ENCODE data around the gene LDLRAD1. TPM values are rescaled to one million over a fixed set of nuclear protein-coding genes. Genes with fewer than 3 reads are reported as not detected.
A peak's percentile ranks its signal among the peaks of the same experiment; 100 is the strongest.
"Not testable (repeated sequence)": the region's sequence is repeated elsewhere in the genome, so short reads cannot be mapped to it uniquely, and the experiment has no call there.

The LDLRAD1 gene
- total and polyA plus RNA-seq, 4 donors, result 8.0 to 30.1 (median 26.8) TPM

DNA sequence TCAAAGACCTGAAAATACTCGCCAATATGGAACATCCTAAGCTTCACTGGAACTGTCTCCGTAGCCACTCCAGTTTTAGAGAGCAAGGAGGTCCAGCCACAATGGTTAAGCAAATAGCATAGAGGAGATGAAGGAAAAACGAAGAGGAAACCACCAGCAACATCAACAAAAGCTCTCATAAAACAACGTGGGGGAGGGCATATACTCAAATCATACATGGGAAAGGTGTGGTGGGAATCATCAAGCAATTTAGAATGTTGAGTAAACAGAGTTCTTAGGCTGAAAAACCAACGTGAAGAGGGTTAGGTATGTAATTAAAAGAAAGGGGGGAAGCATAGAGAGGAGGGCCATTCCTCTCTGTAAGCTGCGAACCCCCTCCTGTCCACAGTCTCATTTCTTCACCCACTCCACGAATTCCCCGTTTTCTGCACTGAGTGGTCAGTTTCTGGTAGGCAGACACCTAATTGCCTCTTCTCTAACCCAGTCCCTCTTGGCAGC is 34.0 kb upstream of the LDLRAD1 start:
- TF ChIP-seq, protein P1, sequence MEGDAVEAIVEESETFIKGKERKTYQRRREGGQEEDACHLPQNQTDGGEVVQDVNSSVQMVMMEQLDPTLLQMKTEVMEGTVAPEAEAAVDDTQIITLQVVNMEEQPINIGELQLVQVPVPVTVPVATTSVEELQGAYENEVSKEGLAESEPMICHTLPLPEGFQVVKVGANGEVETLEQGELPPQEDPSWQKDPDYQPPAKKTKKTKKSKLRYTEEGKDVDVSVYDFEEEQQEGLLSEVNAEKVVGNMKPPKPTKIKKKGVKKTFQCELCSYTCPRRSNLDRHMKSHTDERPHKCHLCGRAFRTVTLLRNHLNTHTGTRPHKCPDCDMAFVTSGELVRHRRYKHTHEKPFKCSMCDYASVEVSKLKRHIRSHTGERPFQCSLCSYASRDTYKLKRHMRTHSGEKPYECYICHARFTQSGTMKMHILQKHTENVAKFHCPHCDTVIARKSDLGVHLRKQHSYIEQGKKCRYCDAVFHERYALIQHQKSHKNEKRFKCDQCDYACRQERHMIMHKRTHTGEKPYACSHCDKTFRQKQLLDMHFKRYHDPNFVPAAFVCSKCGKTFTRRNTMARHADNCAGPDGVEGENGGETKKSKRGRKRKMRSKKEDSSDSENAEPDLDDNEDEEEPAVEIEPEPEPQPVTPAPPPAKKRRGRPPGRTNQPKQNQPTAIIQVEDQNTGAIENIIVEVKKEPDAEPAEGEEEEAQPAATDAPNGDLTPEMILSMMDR (IDR thresholded peaks at IDR 0.05; ENCODE audit: control extremely low read depth, extremely low read depth), result no peak
- peaks cover 0 to 8% (median 0%) of the 10 kb centered on the region in 4 donors for H3K36me3 ChIP-seq (ENCODE audit: control insufficient read depth in 4 of 4, insufficient read depth in 4 of 4, low read length in 4 of 4)
- H3K9me3 ChIP-seq (ENCODE audit: control insufficient read depth in 4 of 4, insufficient read depth in 3 of 4, low read length in 3 of 4), result no peaks in the 10 kb centered on the region
- H3K27me3 ChIP-seq (ENCODE audit: control insufficient read depth in 3 of 3, insufficient read depth in 3 of 3, low read length in 2 of 3), result no peaks in the 10 kb centered on the region
- peak overlapping the region; percentile 91 to 97 for H3K27ac ChIP-seq (ENCODE audit: low read depth in 1 of 2, low read length in 1 of 2)
- H3K9ac ChIP-seq (ENCODE audit: insufficient read depth in 1 of 2, low read length in 2 of 2), result peak overlapping the region; percentile 92 to 95
- DNase-seq (no peak), ATAC-seq (ENCODE audit: insufficient read depth, low FRiP score) (no peak)
- 3 to 4% methylated on average over 8 of the region's 8 CpGs for WGBS, 2 donors
- peaks cover 3 to 21% (median 14%) of the 10 kb centered on the region in 5 donors for H3K4me1 ChIP-seq (ENCODE audit: control insufficient read depth in 5 of 5, insufficient read depth in 5 of 5, low read length in 5 of 5)
- peak overlapping the region; percentile 89 for H3K4me3 ChIP-seq

DNA sequence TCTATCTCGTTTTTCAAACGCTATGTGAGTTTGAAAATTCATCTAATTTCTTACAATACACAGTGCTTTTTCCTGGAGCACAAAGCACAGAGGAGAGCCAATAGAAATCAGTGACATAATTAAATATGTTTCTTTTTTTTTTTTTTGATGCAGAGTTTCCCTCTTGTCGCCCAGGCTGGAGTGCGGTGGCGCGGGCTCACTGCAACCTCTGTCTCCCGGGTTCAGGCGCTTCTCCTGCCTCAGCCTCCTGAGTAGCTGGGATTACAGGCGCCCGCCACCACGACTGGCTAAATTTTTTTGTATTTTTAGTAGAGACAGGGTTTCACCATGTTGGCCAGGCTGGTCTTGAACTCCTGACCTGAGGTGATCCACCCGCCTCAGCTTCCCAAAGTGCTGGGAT is 32.4 kb upstream of the LDLRAD1 start:
- not testable (repeated sequence) for H3K27ac ChIP-seq (ENCODE audit: low read depth in 1 of 2, low read length in 1 of 2); ATAC-seq (ENCODE audit: insufficient read depth, low FRiP score); H3K36me3 ChIP-seq (ENCODE audit: control insufficient read depth in 4 of 4, insufficient read depth in 4 of 4, low read length in 4 of 4); DNase-seq; H3K4me3 ChIP-seq; H3K9me3 ChIP-seq (ENCODE audit: control insufficient read depth in 4 of 4, insufficient read depth in 3 of 4, low read length in 3 of 4); H3K9ac ChIP-seq (ENCODE audit: insufficient read depth in 1 of 2, low read length in 2 of 2); H3K27me3 ChIP-seq (ENCODE audit: control insufficient read depth in 3 of 3, insufficient read depth in 3 of 3, low read length in 2 of 3)
- 97 to 98% methylated on average over 12 of the region's 12 CpGs for WGBS, 2 donors
- peaks cover 3 to 23% (median 14%) of the 10 kb centered on the region in 5 donors for H3K4me1 ChIP-seq (ENCODE audit: control insufficient read depth in 5 of 5, insufficient read depth in 5 of 5, low read length in 5 of 5)

GRCh38 chr1:54047384-54048305 is 29.7 kb upstream of the LDLRAD1 start:
- TF ChIP-seq, protein P1 (IDR thresholded peaks at IDR 0.05; ENCODE audit: control extremely low read depth, extremely low read depth), result no peak
- WGBS, 2 donors, result 66 to 73% methylated on average over 5 of the region's 5 CpGs
- Histone ChIP-seq H3K27me3 (ENCODE audit: control insufficient read depth in 3 of 3, insufficient read depth in 3 of 3, low read length in 2 of 3) (no peaks in the 10 kb centered on the region), H3K36me3 (ENCODE audit: control insufficient read depth in 4 of 4, insufficient read depth in 4 of 4, low read length in 4 of 4) (peaks cover 0 to 6% (median 5%) of the 10 kb centered on the region in 4 donors), H3K4me3 (no peak overlapping the region), H3K9me3 (ENCODE audit: control insufficient read depth in 4 of 4, insufficient read depth in 3 of 4, low read length in 3 of 4) (no peaks in the 10 kb centered on the region), H3K4me1 (ENCODE audit: control insufficient read depth in 5 of 5, insufficient read depth in 5 of 5, low read length in 5 of 5) (peaks cover 3 to 15% (median 6%) of the 10 kb centered on the region in 5 donors), H3K9ac (ENCODE audit: insufficient read depth in 1 of 2, low read length in 2 of 2) (no peak overlapping the region), H3K27ac (ENCODE audit: low read depth in 1 of 2, low read length in 1 of 2) (no peak overlapping the region)
- DNase-seq (no peak), ATAC-seq (ENCODE audit: insufficient read depth, low FRiP score) (no peak)

GRCh38 chr1:54046671-54047383 is 28.8 kb upstream of the LDLRAD1 start:
- Histone ChIP-seq H3K9ac (ENCODE audit: insufficient read depth in 1 of 2, low read length in 2 of 2) (no peak overlapping the region), H3K9me3 (ENCODE audit: control insufficient read depth in 4 of 4, insufficient read depth in 3 of 4, low read length in 3 of 4) (no peaks in the 10 kb centered on the region), H3K27me3 (ENCODE audit: control insufficient read depth in 3 of 3, insufficient read depth in 3 of 3, low read length in 2 of 3) (no peaks in the 10 kb centered on the region), H3K27ac (ENCODE audit: low read depth in 1 of 2, low read length in 1 of 2) (no peak overlapping the region), H3K4me3 (no peak overlapping the region), H3K4me1 (ENCODE audit: control insufficient read depth in 5 of 5, insufficient read depth in 5 of 5, low read length in 5 of 5) (peaks cover 3 to 13% (median 6%) of the 10 kb centered on the region in 5 donors), H3K36me3 (ENCODE audit: control insufficient read depth in 4 of 4, insufficient read depth in 4 of 4, low read length in 4 of 4) (peaks cover 1 to 15% (median 11%) of the 10 kb centered on the region in 4 donors)
- no peak for ATAC-seq (ENCODE audit: insufficient read depth, low FRiP score)
- TF ChIP-seq, protein P1 (IDR thresholded peaks at IDR 0.05; ENCODE audit: control extremely low read depth, extremely low read depth), result no peak
- 77 to 79% methylated on average over 7 of the region's 7 CpGs for WGBS, 2 donors
- no peak for DNase-seq

Measured in lung (tissue), 12 donors.